HEK293 (cell line): Measurements from ENCODE around the gene ARX.

ENCODE experiments used
- CTCF ChIA-PET: fragments of 350-600 bp; formaldehyde crosslinking; extraction: SDS; loops from one replicate; lab custom pipeline; 2021; ENCODE audit warnings: antibody characterized with exemption; lab: Yijun Ruan, JAX
- POLR2A ChIA-PET: fragments of 300-600 bp; formaldehyde crosslinking; extraction: SDS; loops from one replicate; lab custom pipeline; 2020; ENCODE audit warnings: antibody characterized with exemption, inconsistent platforms; lab: Yijun Ruan, JAX
- H3K27ac ChIP-seq: fragments of 200-500 bp; sonication (Bioruptor generic); 2 replicates; pipeline ENCODE4 v1.5.1; 2014; ENCODE audit warnings: low read depth, low read length, control low read depth, inconsistent platforms; ENCODE audit errors: extremely low read depth
- H3K36me3 ChIP-seq, 2 experiments: fragments of 200-500 bp in 1 of 2; sonication (Bioruptor generic) in 1 of 2; 1 replicate in 1 of 2; 2 replicates in 1 of 2; pipeline ENCODE4 v1.5.1; 2014 to 2017; ENCODE audit warnings: inconsistent platforms in 2 of 2, low read length in 2 of 2; ENCODE audit not compliant: control insufficient read depth in 2 of 2, insufficient read depth in 1 of 2
- H3K4me1 ChIP-seq: fragments of 200-500 bp; sonication (Bioruptor generic); 2 replicates; pipeline ENCODE4 v1.5.1; 2014; ENCODE audit warnings: mild to moderate bottlenecking, low read length, inconsistent platforms; ENCODE audit not compliant: control insufficient read depth, insufficient read depth
- H3K4me3 ChIP-seq: 2 replicates; pipeline ENCODE4 v1.5.1; 2011; ENCODE audit warnings: low read depth, mild to moderate bottlenecking, control low read depth, low read length, moderate library complexity
- H3K9me3 ChIP-seq: fragments of 200-500 bp; sonication (Bioruptor generic); 2 replicates; pipeline ENCODE4 v1.5.1; 2014; ENCODE audit warnings: low read depth, low read length, inconsistent platforms; ENCODE audit not compliant: control insufficient read depth, insufficient read depth
- GLI2 ChIP-seq: fragments of 450-650 bp; formaldehyde crosslinking; IDR thresholded peaks from 2 replicates; pipeline ENCODE4; 2017; ENCODE audit warnings: missing biosample characterization, missing genetic modification characterization, low read depth, borderline replicate concordance
- HOXA7 ChIP-seq: sonication (generic); formaldehyde crosslinking; IDR thresholded peaks from 2 replicates; pipeline ENCODE4 v1.8.1; 2022; ENCODE audit warnings: missing genetic modification reagents, borderline replicate concordance
- KLF9 ChIP-seq: fragments of 450-650 bp; formaldehyde crosslinking; IDR thresholded peaks from 2 replicates; pipeline ENCODE4 v1.5.1; 2016; ENCODE audit warnings: missing biosample characterization, missing genetic modification characterization, low read depth
- PATZ1 ChIP-seq: fragments of 450-650 bp; formaldehyde crosslinking; IDR thresholded peaks from 2 replicates; pipeline ENCODE4 v1.5.1; 2016; ENCODE audit warnings: missing biosample characterization, missing genetic modification characterization
- REPIN1 ChIP-seq: fragments of 450-650 bp; formaldehyde crosslinking; IDR thresholded peaks from 2 replicates; pipeline ENCODE4 v1.5.1; 2017; ENCODE audit warnings: missing biosample characterization, missing genetic modification characterization, low read depth
- SETDB1 ChIP-seq: IDR thresholded peaks from one replicate; pipeline ENCODE4 v1.6.1; 2017; ENCODE audit warnings: mild to moderate bottlenecking, low read length, moderate library complexity, mixed read lengths; ENCODE audit not compliant: insufficient read length
- TSHZ1 ChIP-seq: fragments of 450-650 bp; formaldehyde crosslinking; IDR thresholded peaks from 2 replicates; pipeline ENCODE4 v1.5.1; 2016; ENCODE audit warnings: missing biosample characterization, missing genetic modification characterization, borderline replicate concordance
- ZBTB1 ChIP-seq: fragments of 450-650 bp; formaldehyde crosslinking; IDR thresholded peaks from 2 replicates; pipeline ENCODE4 v1.5.1; 2016; ENCODE audit warnings: missing biosample characterization, missing genetic modification characterization
- ZBTB20 ChIP-seq: fragments of 450-650 bp; formaldehyde crosslinking; IDR thresholded peaks from 2 replicates; pipeline ENCODE4 v1.5.1; 2016; ENCODE audit warnings: missing biosample characterization, missing genetic modification characterization
- ZBTB49 ChIP-seq: fragments of 450-650 bp; formaldehyde crosslinking; IDR thresholded peaks from 2 replicates; pipeline ENCODE4 v1.5.1; 2016; ENCODE audit warnings: missing biosample characterization, missing genetic modification characterization, low read depth
- ZNF140 ChIP-seq: fragments of 450-650 bp; formaldehyde crosslinking; IDR thresholded peaks from 2 replicates; pipeline ENCODE4 v1.5.1; 2016; ENCODE audit warnings: missing biosample characterization, missing genetic modification characterization
- ZNF155 ChIP-seq: fragments of 450-650 bp; formaldehyde crosslinking; IDR thresholded peaks from 2 replicates; pipeline ENCODE4 v1.5.1; 2016; ENCODE audit warnings: missing biosample characterization, missing genetic modification characterization
- ZNF16 ChIP-seq: fragments of 450-650 bp; formaldehyde crosslinking; IDR thresholded peaks from 2 replicates; pipeline ENCODE4 v1.5.1; 2016; ENCODE audit warnings: low read depth, missing biosample characterization, missing genetic modification characterization
- ZNF18 ChIP-seq: fragments of 450-650 bp; formaldehyde crosslinking; IDR thresholded peaks from 2 replicates; pipeline ENCODE4 v1.5.1; 2016; ENCODE audit warnings: missing biosample characterization, missing genetic modification characterization
- ZNF426 ChIP-seq: fragments of 450-650 bp; formaldehyde crosslinking; IDR thresholded peaks from 2 replicates; pipeline ENCODE4 v1.5.1; 2017; ENCODE audit warnings: missing biosample characterization, missing genetic modification characterization, mild to moderate bottlenecking, inconsistent platforms, moderate library complexity
- ZNF501 ChIP-seq: fragments of 450-650 bp; formaldehyde crosslinking; IDR thresholded peaks from 2 replicates; pipeline ENCODE4 v1.5.1; 2016; ENCODE audit warnings: missing biosample characterization, missing genetic modification characterization
- ZNF510 ChIP-seq: fragments of 450-650 bp; formaldehyde crosslinking; IDR thresholded peaks from 2 replicates; pipeline ENCODE4 v1.5.1; 2018; ENCODE audit warnings: mild to moderate bottlenecking, missing genetic modification characterization, missing biosample characterization; ENCODE audit not compliant: insufficient replicate concordance
- ZNF544 ChIP-seq: fragments of 450-650 bp; formaldehyde crosslinking; IDR thresholded peaks from 2 replicates; pipeline ENCODE4 v1.5.0; 2017; ENCODE audit warnings: missing biosample characterization, missing genetic modification characterization
- ZNF549 ChIP-seq: fragments of 450-650 bp; IDR thresholded peaks from 2 replicates; pipeline ENCODE4 v1.5.1; 2018; ENCODE audit warnings: missing biosample characterization, missing genetic modification characterization, mild to moderate bottlenecking, inconsistent platforms, moderate library complexity
- ZNF560 ChIP-seq: fragments of 450-650 bp; formaldehyde crosslinking; IDR thresholded peaks from 2 replicates; pipeline ENCODE4 v1.5.1; 2017; ENCODE audit warnings: missing biosample characterization, missing genetic modification characterization, borderline replicate concordance
- ZNF623 ChIP-seq: fragments of 450-650 bp; formaldehyde crosslinking; IDR thresholded peaks from 2 replicates; pipeline ENCODE4 v1.5.1; 2016; ENCODE audit warnings: missing biosample characterization, missing genetic modification characterization
- ZNF654 ChIP-seq: fragments of 450-650 bp; formaldehyde crosslinking; IDR thresholded peaks from 2 replicates; pipeline ENCODE4 v1.5.1; 2016; ENCODE audit warnings: low read depth, missing biosample characterization, missing genetic modification characterization
- ZSCAN23 ChIP-seq: fragments of 450-650 bp; formaldehyde crosslinking; IDR thresholded peaks from 2 replicates; pipeline ENCODE4 v1.5.1; 2016; ENCODE audit warnings: missing biosample characterization, missing genetic modification characterization

ARX gene

GRCh38 chrX:25004040-25004439, 11.7 kb downstream of the ARX start (continued):
- TF ChIP-seq HOXA7 (CRISPR knock-in tag) (no peak), ZBTB49 (no peak), ZNF501 (tag by site-specific recombination) (no peak), ZNF426 (no peak), ZNF140 (tag by site-specific recombination) (no peak), PATZ1 (tag by site-specific recombination) (no peak), ZNF510 (tag by site-specific recombination) (no peak)

GRCh38 chrX:25003066-25003849, 12.5 kb downstream of the ARX start:
- Histone ChIP-seq H3K27ac (no peak overlapping the region), H3K36me3 (no peaks in the 10 kb centered on the region), H3K4me3 (no peak overlapping the region), H3K9me3 (no peaks in the 10 kb centered on the region), H3K4me1 (no peaks in the 10 kb centered on the region)
- no peak for TF ChIP-seq ZNF544 (tag by site-specific recombination)
- no peak for TF ChIP-seq ZBTB1 (tag by site-specific recombination)
- TF ChIP-seq ZNF623 (tag by site-specific recombination) = no peak
- TF ChIP-seq ZNF18 (tag by site-specific recombination) = no peak
- TF ChIP-seq ZBTB20 (tag by site-specific recombination) = no peak
- TF ChIP-seq REPIN1 (tag by site-specific recombination) = no peak
- TF ChIP-seq KLF9 (tag by site-specific recombination) = no peak
- no peak for TF ChIP-seq ZSCAN23 (tag by site-specific recombination)
- no peak for TF ChIP-seq ZNF549 (tag by site-specific recombination)
- TF ChIP-seq ZNF560 = no peak
- TF ChIP-seq GLI2 (tag by site-specific recombination) = no peak
- no peak for TF ChIP-seq ZNF155 (tag by site-specific recombination)
- no peak for TF ChIP-seq ZNF16 (tag by site-specific recombination)
- TF ChIP-seq ZNF654 (tag by site-specific recombination) = no peak
- TF ChIP-seq TSHZ1 = no peak
- TF ChIP-seq SETDB1 = no peak
- ChIA-PET POLR2A (no interaction called here), CTCF (no interaction called here)
